Gastrocnemius medialis (tissue), 4 donors: ENCODE measurements around the gene CACNA1C. TPM values are rescaled to one million over a fixed set of nuclear protein-coding genes. Genes with fewer than 3 reads are reported as not detected.

ENCODE experiments used
- ATAC-seq, 2 donors: fragments of 150-250 bp; one replicate each; pipeline ENCODE4 v1.9.1; 2016
- DNase-seq, 2 donors: peaks; one replicate each; pipeline ENCODE4 v3.0.0-alpha.2; 2019
- H3K27ac ChIP-seq, 4 donors: fragments of 200-600 bp; sonication (generic); 1 replicate in 1 of 4; 2 replicates in 3 of 4; pipeline ENCODE4 v1.5.1; 2016 to 2018; ENCODE audit warnings: mild to moderate bottlenecking in 2 of 4, moderate library complexity in 1 of 4
- H3K27me3 ChIP-seq, 3 donors: fragments of 200-600 bp; sonication (generic) in 2 of 3; 1 replicate in 1 of 3; 2 replicates in 2 of 3; pipeline versions ENCODE4 v1.5.1 to v1.6.0; 2016 to 2019; ENCODE audit warnings: mild to moderate bottlenecking in 1 of 3, moderate library complexity in 1 of 3
- H3K36me3 ChIP-seq, 2 donors: fragments of 200-600 bp; sonication (generic) in 1 of 2; one replicate each; pipeline ENCODE4 v1.5.1; 2017 to 2018
- H3K4me1 ChIP-seq, 2 donors: fragments of 200-600 bp; sonication (generic) in 1 of 2; one replicate each; pipeline ENCODE4 v1.5.1; 2016 to 2017; ENCODE audit warnings: mild to moderate bottlenecking in 2 of 2
- H3K4me3 ChIP-seq, 4 donors: fragments of 200-600 bp; sonication (generic) in 3 of 4; 1 replicate in 1 of 4; 2 replicates in 3 of 4; pipeline ENCODE4 v1.5.1; 2016 to 2019; ENCODE audit warnings: mild to moderate bottlenecking in 2 of 4
- H3K9me3 ChIP-seq, 3 donors: fragments of 200-600 bp; sonication (generic) in 2 of 3; 1 replicate in 1 of 3; 2 replicates in 2 of 3; pipeline ENCODE4 v1.5.1; 2016 to 2019
- POLR2A ChIP-seq, 2 donors: fragments of 450-650 bp; IDR thresholded peaks; one replicate each; pipeline ENCODE4 v1.6.1; 2017; ENCODE audit warnings: antibody characterized with exemption in 2 of 2, mild to moderate bottlenecking in 2 of 2, moderate library complexity in 2 of 2
- in situ Hi-C, 4 donors: fragments of 200-750 bp; cut with MboI; loops; one replicate each; pipeline versions ENCODE4 v1.15.0 to v1.8.0; 2017; ENCODE audit warnings: low sequenced_read_pairs in 4 of 4
- intact Hi-C: fragments of 100-400 bp; cut with DNase I; formaldehyde crosslinking; loops from one replicate; pipeline ENCODE4 v1.15.1; 2023; ENCODE audit warnings: low total_unique reads
- total RNA-seq, 4 donors: library from RNA; depleted of rRNA; stranded (reverse); fragments of >200 nt; gene quantifications; one replicate each; pipeline versions ENCODE4 v1.1.0 to v1.2.3, GENCODE V29; 2016
- TF ChIP-seq, protein P1 (sequence below), 5 experiments: fragments of 450-650 bp in 3 of 5; fragments of 200-600 bp in 2 of 5; sonication (generic) in 2 of 5; IDR thresholded peaks in 4 of 5; conservative IDR thresholded peaks in 1 of 5; 1 replicate in 4 of 5; 2 replicates in 1 of 5; pipeline ENCODE4 v1.5.1; 2016 to 2019; ENCODE audit warnings: antibody characterized with exemption in 5 of 5, mild to moderate bottlenecking in 3 of 5, moderate library complexity in 3 of 5

The CACNA1C gene
- total RNA-seq, 4 donors from 2014 or later, result 0.80 to 1.8 (median 0.91) TPM

DNA sequence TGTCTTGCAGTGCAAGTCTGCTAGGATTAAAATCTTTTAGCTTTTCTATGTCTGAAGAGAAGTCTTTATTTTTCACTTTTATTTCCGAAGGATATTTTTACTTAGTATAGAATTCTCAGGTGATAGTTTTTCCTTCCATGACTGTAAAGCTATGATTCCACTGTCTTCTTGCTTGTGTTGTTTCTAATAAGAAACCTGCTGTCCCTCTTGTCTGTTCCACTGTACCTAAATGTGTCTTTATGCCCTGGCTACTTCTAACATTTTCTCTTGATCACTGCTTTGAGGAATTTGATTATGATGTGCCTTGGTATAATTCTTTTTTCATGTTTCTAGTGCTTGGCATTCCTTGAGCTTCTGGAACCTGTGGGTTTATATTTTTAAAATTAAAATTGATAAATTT is 228.7 kb downstream of the CACNA1C start:
- H3K4me1 ChIP-seq, result peaks cover 9 to 12% of the 10 kb centered on the region in 2 donors
- DNase-seq (no peak), ATAC-seq (no peak)
- no peak for TF ChIP-seq POLR2A (IDR thresholded peaks at IDR 0.05)
- TF ChIP-seq, protein P1, sequence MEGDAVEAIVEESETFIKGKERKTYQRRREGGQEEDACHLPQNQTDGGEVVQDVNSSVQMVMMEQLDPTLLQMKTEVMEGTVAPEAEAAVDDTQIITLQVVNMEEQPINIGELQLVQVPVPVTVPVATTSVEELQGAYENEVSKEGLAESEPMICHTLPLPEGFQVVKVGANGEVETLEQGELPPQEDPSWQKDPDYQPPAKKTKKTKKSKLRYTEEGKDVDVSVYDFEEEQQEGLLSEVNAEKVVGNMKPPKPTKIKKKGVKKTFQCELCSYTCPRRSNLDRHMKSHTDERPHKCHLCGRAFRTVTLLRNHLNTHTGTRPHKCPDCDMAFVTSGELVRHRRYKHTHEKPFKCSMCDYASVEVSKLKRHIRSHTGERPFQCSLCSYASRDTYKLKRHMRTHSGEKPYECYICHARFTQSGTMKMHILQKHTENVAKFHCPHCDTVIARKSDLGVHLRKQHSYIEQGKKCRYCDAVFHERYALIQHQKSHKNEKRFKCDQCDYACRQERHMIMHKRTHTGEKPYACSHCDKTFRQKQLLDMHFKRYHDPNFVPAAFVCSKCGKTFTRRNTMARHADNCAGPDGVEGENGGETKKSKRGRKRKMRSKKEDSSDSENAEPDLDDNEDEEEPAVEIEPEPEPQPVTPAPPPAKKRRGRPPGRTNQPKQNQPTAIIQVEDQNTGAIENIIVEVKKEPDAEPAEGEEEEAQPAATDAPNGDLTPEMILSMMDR (IDR thresholded peaks at IDR 0.05 in 4 of 5, conservative IDR thresholded peaks at IDR 0.05 in 1 of 5), result no peak
- H3K27me3 ChIP-seq, result peaks cover 0 to 9% (median 2%) of the 10 kb centered on the region in 3 donors
- no peak overlapping the region for H3K27ac ChIP-seq
- H3K4me3 ChIP-seq, result no peak overlapping the region
- intact Hi-C loops (no loop called here), in situ Hi-C loops (loop anchor here in 2 of 4 donors (10.0 to 25.0 kb wide), 2 partner anchors 227 to 469 kb away; partner anchors contain the start of genes CACNA1C (in 1 of the 2) and LRTM2 (in 1 of the 2))
- no peaks in the 10 kb centered on the region for H3K9me3 ChIP-seq
- H3K36me3 ChIP-seq, result no peaks in the 10 kb centered on the region

DNA sequence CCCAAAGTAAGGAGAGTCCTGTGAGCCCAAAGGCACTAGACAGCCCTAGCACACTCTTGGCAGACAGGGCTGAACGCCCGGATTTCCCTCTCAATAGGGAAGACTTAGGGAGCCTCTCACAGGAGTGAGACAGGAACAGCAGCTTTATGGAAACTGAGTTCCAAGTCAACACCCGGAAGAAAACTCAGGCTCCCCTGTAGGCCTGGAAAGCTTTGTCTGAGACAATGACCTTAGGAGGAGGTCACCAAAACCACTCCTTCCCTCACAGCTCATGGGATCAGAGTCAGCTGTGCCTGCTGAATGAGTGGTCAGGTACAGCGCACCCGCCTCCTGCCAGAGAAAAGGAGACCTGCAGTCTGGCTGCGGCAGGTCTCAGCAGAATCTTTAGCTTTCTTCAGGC is 229.5 kb downstream of the CACNA1C start:
- intact Hi-C loops (no loop called here), in situ Hi-C loops (loop anchor here in 2 of 4 donors (10.0 to 25.0 kb wide), 2 partner anchors 228 to 470 kb away; partner anchors contain the start of genes CACNA1C (in 1 of the 2) and LRTM2 (in 1 of the 2))
- DNase-seq (no peak), ATAC-seq (no peak)
- H3K9me3 ChIP-seq, result no peaks in the 10 kb centered on the region
- no peak overlapping the region for H3K4me3 ChIP-seq
- no peak overlapping the region for H3K27ac ChIP-seq
- TF ChIP-seq, protein P1 (IDR thresholded peaks at IDR 0.05 in 4 of 5, conservative IDR thresholded peaks at IDR 0.05 in 1 of 5), result no peak
- TF ChIP-seq POLR2A (IDR thresholded peaks at IDR 0.05), result no peak
- H3K4me1 ChIP-seq, result peaks cover 9 to 12% of the 10 kb centered on the region in 2 donors
- H3K36me3 ChIP-seq, result no peaks in the 10 kb centered on the region
- peaks cover 0 to 9% (median 2%) of the 10 kb centered on the region in 3 donors for H3K27me3 ChIP-seq

DNA sequence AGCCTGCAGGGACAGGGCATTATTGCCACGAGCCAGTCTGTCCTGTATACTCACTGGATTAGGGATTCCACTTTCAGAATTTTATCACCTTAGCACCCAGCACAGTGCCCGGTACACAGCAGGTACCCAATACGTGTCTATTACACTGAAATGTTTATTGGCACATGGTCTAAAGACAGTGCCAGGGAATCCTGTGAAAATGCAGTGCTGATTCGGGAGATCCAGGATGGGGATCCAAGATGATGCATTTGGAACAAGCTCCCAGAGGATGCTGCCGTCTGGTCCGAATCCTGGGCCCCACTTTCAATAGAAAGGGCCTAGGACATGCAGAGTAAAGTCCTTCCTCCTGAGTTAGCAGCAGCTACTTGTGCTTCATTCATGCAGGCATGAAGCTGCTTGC is 230.7 kb downstream of the CACNA1C start:
- intact Hi-C loops, result no loop called here
- Histone ChIP-seq H3K4me3 (no peak overlapping the region), H3K4me1 (peaks cover 9 to 12% of the 10 kb centered on the region in 2 donors), H3K36me3 (no peaks in the 10 kb centered on the region), H3K27me3 (peaks cover 0 to 9% (median 2%) of the 10 kb centered on the region in 3 donors), H3K27ac (peak overlapping the region in 2 of 4 donors; percentile 8 to 30), H3K9me3 (no peaks in the 10 kb centered on the region)
- DNase-seq, result no peak
- in situ Hi-C loops, result loop anchor here in 2 of 4 donors (10.0 to 25.0 kb wide), 2 partner anchors 229 to 471 kb away; partner anchors contain the start of genes CACNA1C (in 1 of the 2) and LRTM2 (in 1 of the 2)
- ATAC-seq, result no peak
- TF ChIP-seq, protein P1 (IDR thresholded peaks at IDR 0.05 in 4 of 5, conservative IDR thresholded peaks at IDR 0.05 in 1 of 5), result no peak
- no peak for TF ChIP-seq POLR2A (IDR thresholded peaks at IDR 0.05)

DNA sequence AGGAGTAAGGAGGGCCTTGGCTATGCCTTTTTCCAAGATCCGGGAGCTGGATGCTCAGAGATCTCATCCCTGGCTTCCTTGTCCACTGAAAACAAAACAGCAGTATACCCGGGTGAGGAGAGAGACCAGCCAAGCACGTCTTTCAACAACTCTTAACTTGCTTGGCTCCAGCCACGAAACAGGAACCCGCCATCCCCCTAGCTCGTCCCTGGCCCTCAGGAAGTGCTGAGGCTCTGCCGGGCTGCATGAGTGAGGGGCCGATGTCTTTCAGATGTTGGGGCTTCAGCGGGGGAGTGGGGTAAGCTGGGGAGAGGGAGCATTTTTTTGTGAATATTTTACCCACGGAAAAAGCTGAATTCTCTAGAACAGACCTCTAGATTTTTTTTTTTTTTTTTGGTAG is 231.1 kb downstream of the CACNA1C start:
- Histone ChIP-seq H3K27me3 (peaks cover 0 to 9% (median 2%) of the 10 kb centered on the region in 3 donors), H3K27ac (peak overlapping the region in 2 of 4 donors; percentile 8 to 30), H3K4me3 (no peak overlapping the region), H3K4me1 (peaks cover 9 to 12% of the 10 kb centered on the region in 2 donors), H3K36me3 (no peaks in the 10 kb centered on the region), H3K9me3 (no peaks in the 10 kb centered on the region)
- DNase-seq (no peak), ATAC-seq (peak in 1 of 2 donors; percentile 13)
- TF ChIP-seq POLR2A (IDR thresholded peaks at IDR 0.05), result no peak
- TF ChIP-seq, protein P1 (IDR thresholded peaks at IDR 0.05 in 4 of 5, conservative IDR thresholded peaks at IDR 0.05 in 1 of 5), result no peak
- in situ Hi-C loops, result loop anchor here in 2 of 4 donors (10.0 to 25.0 kb wide), 2 partner anchors 229 to 472 kb away; partner anchors contain the start of genes CACNA1C (in 1 of the 2) and LRTM2 (in 1 of the 2)
- intact Hi-C loops, result no loop called here
